Caco-2 (cell line): Measurements from ENCODE around the gene PTK6. TPM values are rescaled to one million over a fixed set of nuclear protein-coding genes. Genes with fewer than 3 reads are reported as not detected.

Experiments used
- BruUV-seq: library from RNA; stranded (reverse); fragments of 400-500 nt; replicated peaks from 2 replicates; lab custom pipeline; 2021; lab: Mats Ljungman, UMichigan
- CTCF ChIA-PET: fragments of 300-600 bp; sonication (Branson Sonifier 250); formaldehyde crosslinking; loops from one replicate; lab custom pipeline; 2022; ENCODE audit warnings: antibody characterized with exemption; lab: Charles Lee
- POLR2A ChIA-PET: fragments of 300-600 bp; sonication (Branson Sonifier 250); formaldehyde crosslinking; loops from one replicate; lab custom pipeline; 2022; ENCODE audit warnings: antibody characterized with exemption; lab: Charles Lee
- DNase-seq, 2 experiments: peaks; one replicate each; pipeline versions ENCODE4 v3.0.0 to v3.0.0-alpha.2; 2020 to 2022
- H3K27me3 ChIP-seq: replicated peaks from 2 replicates; pipeline ENCODE4 v1.6.0; 2011; ENCODE audit warnings: low read length; ENCODE audit not compliant: control insufficient read depth, insufficient read depth
- H3K36me3 ChIP-seq: 2 replicates; pipeline ENCODE4 v1.5.1; 2011; ENCODE audit warnings: low read length; ENCODE audit not compliant: control insufficient read depth, insufficient read depth
- H3K4me1 ChIP-seq: fragments of 250-450 bp; sonication (Bioruptor Pico); 2 replicates; pipeline ENCODE4 v1.5.1; 2020; ENCODE audit warnings: mild to moderate bottlenecking
- H3K4me3 ChIP-seq: 2 replicates; pipeline ENCODE4 v1.5.1; 2011; ENCODE audit warnings: low read depth, mild to moderate bottlenecking, control low read depth, low read length
- H3K9me3 ChIP-seq: fragments of 250-450 bp; sonication (Bioruptor Pico); 2 replicates; pipeline ENCODE4 v1.5.1; 2020; ENCODE audit warnings: mild to moderate bottlenecking, moderate library complexity
- H3K27ac Mint-ChIP-seq: one replicate; pipeline ENCODE4 v1.8.0; 2022; ENCODE audit warnings: mixed read lengths; ENCODE audit not compliant: unreplicated experiment
- H3K27me3 Mint-ChIP-seq: one replicate; pipeline ENCODE4 v1.8.0; 2022; ENCODE audit warnings: mixed read lengths; ENCODE audit not compliant: insufficient read depth, unreplicated experiment
- H3K36me3 Mint-ChIP-seq: one replicate; pipeline ENCODE4 v1.8.0; 2022; ENCODE audit warnings: mild to moderate bottlenecking, mixed read lengths; ENCODE audit not compliant: insufficient read depth, unreplicated experiment
- H3K4me1 Mint-ChIP-seq: one replicate; pipeline ENCODE4 v1.8.0; 2022; ENCODE audit warnings: low read depth, mixed read lengths; ENCODE audit not compliant: unreplicated experiment
- H3K4me3 Mint-ChIP-seq: one replicate; pipeline ENCODE4 v1.8.0; 2022; ENCODE audit warnings: mild to moderate bottlenecking, moderate library complexity, mixed read lengths; ENCODE audit not compliant: unreplicated experiment
- H3K9me3 Mint-ChIP-seq: one replicate; pipeline ENCODE4 v1.8.0; 2022; ENCODE audit warnings: mixed read lengths; ENCODE audit not compliant: unreplicated experiment
- CTCF ChIP-seq, 2 experiments: fragments of 200-600 bp in 1 of 2; IDR thresholded peaks; 1 replicate in 1 of 2; 2 replicates in 1 of 2; pipeline versions ENCODE4 v1.5.1 to v1.8.0; 2011 to 2022; ENCODE audit warnings: antibody characterized with exemption in 1 of 2, control low read depth in 1 of 2, inconsistent platforms in 1 of 2, low read depth in 1 of 2, low read length in 1 of 2, mild to moderate bottlenecking in 1 of 2, moderate library complexity in 1 of 2; ENCODE audit not compliant: insufficient read depth in 1 of 2, severe bottlenecking in 1 of 2, unreplicated experiment in 1 of 2
- intact Hi-C: fragments of 100-400 bp; cut with micrococcal nuclease; formaldehyde crosslinking; loops from one replicate; pipeline ENCODE4 v1.10.0; 2022; ENCODE audit not compliant: unreplicated experiment
- total RNA-seq: library from RNA; stranded (reverse); gene quantifications from 2 replicates; pipeline ENCODE4 v1.2.3, GENCODE V29; 2022

The PTK6 gene
- total RNA-seq, 1 experiment from 2014 or later, result 0.64 TPM

DNA sequence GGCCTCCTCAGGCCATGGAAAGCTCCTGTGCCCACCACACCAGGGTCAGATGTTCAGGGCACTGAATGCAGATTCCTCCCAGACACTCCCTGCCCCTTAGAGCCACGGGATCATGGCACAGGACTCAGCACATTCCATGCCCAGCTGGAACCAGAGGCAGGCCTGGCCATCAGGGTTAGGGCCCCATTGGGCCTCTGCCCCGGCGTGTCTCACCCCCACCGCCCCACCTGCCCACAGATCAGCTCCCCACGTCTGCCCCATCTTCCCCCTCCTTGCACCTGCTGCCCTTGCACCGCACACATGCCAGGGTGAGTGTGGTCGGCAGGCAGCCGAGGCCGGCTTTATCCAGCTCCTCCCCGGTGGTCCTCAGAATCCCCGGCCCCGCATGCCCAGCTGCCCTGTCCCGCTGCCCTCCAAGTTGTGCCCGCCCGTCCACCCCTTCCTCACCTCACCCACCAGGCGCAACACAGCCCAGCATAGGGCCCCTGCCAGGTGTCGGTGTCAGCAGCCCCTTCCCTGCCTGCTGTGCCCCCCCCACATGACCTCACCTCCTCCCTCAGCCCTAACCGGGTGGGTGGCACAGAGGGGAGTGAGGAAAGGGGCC, 12.6 kb upstream of the PTK6 start:
- Mint-ChIP-seq H3K4me1 (peaks cover 9% of the 10 kb centered on the region), H3K27ac (no peak overlapping the region), H3K4me3 (no peak overlapping the region), H3K9me3 (no peaks in the 10 kb centered on the region), H3K27me3 (no peaks in the 10 kb centered on the region), H3K36me3 (peaks cover 5% of the 10 kb centered on the region)
- no TSS peak for BruUV-seq
- Histone ChIP-seq H3K9me3 (peaks cover 4% of the 10 kb centered on the region), H3K36me3 (no peaks in the 10 kb centered on the region), H3K4me3 (no peak overlapping the region), H3K27me3 (no peaks in the 10 kb centered on the region), H3K4me1 (peaks cover 15% of the 10 kb centered on the region)
- ChIA-PET CTCF (interaction anchor here (0.7 to 1.1 kb wide), 2 partner anchors 11 to 12 kb away, joined by 4 to 5 read pairs; no protein-coding TSS in a partner anchor), POLR2A (no interaction called here)
- no peak for TF ChIP-seq CTCF (IDR thresholded peaks at IDR 0.05; ENCODE audit: insufficient read depth in 1 of 2, low read depth in 1 of 2, low read length in 1 of 2, severe bottlenecking in 1 of 2, unreplicated experiment in 1 of 2)
- intact Hi-C loops, result no loop called here
- DNase-seq, result no peak

DNA sequence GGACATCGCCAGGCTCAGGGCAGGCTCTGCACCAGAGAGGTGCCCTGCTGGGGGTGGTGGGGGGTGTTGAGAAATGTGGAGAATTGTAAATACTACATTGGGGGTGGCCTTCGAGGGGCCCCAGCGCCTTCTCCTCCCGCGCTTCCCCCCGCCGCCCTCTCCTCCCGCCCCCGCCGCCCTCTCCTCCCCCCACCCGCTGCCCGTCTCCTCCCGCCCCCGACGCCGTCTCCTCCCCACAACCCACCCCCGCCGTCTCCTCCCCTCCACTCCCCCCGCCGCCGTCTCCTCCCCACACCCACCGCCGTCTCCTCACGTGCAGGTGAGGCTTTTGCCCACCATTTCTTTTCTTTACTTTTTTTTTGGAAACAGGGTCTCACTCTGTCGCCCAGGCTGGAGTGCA, 11.8 kb upstream of the PTK6 start:
- ChIA-PET CTCF (interaction anchor here (1.1 kb wide), 1 partner anchor 11 kb away, joined by 4 read pairs; no protein-coding TSS in a partner anchor), POLR2A (no interaction called here)
- Histone ChIP-seq H3K36me3 (no peaks in the 10 kb centered on the region), H3K27me3 (no peaks in the 10 kb centered on the region), H3K4me1 (peaks cover 23% of the 10 kb centered on the region), H3K4me3 (no peak overlapping the region), H3K9me3 (peaks cover 4% of the 10 kb centered on the region)
- no peaks in the 10 kb centered on the region for H3K9me3 Mint-ChIP-seq
- no TSS peak for BruUV-seq
- H3K4me3 Mint-ChIP-seq, result no peak overlapping the region
- no peaks in the 10 kb centered on the region for H3K36me3 Mint-ChIP-seq
- H3K4me1 Mint-ChIP-seq, result peaks cover 15% of the 10 kb centered on the region
- no peak for TF ChIP-seq CTCF (IDR thresholded peaks at IDR 0.05; ENCODE audit: insufficient read depth in 1 of 2, low read depth in 1 of 2, low read length in 1 of 2, severe bottlenecking in 1 of 2, unreplicated experiment in 1 of 2)
- no peak overlapping the region for H3K27ac Mint-ChIP-seq
- intact Hi-C loops, result no loop called here
- DNase-seq, result no peak
- H3K27me3 Mint-ChIP-seq, result no peaks in the 10 kb centered on the region

DNA sequence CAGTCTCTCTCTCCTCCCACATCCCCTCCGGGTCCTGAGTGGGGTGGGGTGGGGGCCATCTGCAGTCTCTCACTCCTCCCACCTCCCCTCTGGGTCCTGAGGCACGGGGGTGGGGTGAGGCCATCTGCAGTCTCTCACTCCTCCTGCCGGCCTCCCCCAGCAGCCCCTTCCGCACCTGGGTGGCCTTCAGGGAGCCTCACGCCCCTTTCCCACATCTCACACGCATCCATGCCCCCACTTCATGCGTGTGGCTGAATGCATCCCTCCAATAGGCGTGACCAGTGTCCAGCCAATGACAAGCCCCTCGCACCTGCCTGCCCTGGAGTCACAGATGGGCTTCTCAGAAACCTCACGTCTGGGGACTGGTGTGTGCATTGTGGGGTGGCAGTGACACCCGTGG, 11.4 kb upstream of the PTK6 start:
- Histone ChIP-seq H3K9me3 (peaks cover 4% of the 10 kb centered on the region), H3K36me3 (no peaks in the 10 kb centered on the region), H3K27me3 (no peaks in the 10 kb centered on the region), H3K4me3 (no peak overlapping the region), H3K4me1 (peaks cover 28% of the 10 kb centered on the region)
- H3K4me3 Mint-ChIP-seq, result no peak overlapping the region
- intact Hi-C loops, result no loop called here
- no peak for TF ChIP-seq CTCF (IDR thresholded peaks at IDR 0.05; ENCODE audit: insufficient read depth in 1 of 2, low read depth in 1 of 2, low read length in 1 of 2, severe bottlenecking in 1 of 2, unreplicated experiment in 1 of 2)
- H3K9me3 Mint-ChIP-seq, result no peaks in the 10 kb centered on the region
- no TSS peak for BruUV-seq
- H3K27ac Mint-ChIP-seq, result no peak overlapping the region
- ChIA-PET POLR2A (no interaction called here), CTCF (no interaction called here)
- peaks cover 19% of the 10 kb centered on the region for H3K4me1 Mint-ChIP-seq
- no peaks in the 10 kb centered on the region for H3K27me3 Mint-ChIP-seq
- H3K36me3 Mint-ChIP-seq, result no peaks in the 10 kb centered on the region
- no peak for DNase-seq
